ENCODE measurements around the gene MINPP1.

Gene MINPP1

DNA sequence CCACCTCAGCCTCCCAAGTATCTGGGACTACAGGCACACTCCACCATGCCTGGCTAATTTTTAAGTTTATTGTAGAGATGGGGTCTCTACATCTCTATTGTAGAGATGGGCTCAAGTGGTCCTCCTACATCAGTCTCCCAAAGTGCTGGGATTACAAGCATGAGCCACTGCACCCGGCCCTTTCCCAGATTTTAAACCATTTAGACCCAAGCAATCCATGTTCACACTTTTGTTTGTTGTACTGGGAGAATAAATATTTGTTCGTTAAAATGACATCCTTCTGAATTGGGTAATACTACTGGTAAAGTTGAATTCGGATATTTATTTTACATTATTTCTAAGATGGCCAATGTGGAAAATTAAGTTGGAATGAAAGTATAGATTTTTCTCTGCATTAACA, 52.7 kb downstream of the MINPP1 start:
- no peak overlapping the region for H3K4me3 ChIP-seq (ENCODE audit: insufficient read length, low read depth)
- DNase-seq (ENCODE audit: low read depth, low spot score) = no peak
- H3K4me1 ChIP-seq (ENCODE audit: insufficient read depth, insufficient read length) = no peaks in the 10 kb centered on the region
- peaks cover 9% of the 10 kb centered on the region for H3K36me3 ChIP-seq (ENCODE audit: insufficient read depth, insufficient read length, low read length)
- no peaks in the 10 kb centered on the region; the same call in 1 of the 2 replicates for H3K9me3 ChIP-seq (ENCODE audit: insufficient read depth, low read length)
- no peaks in the 10 kb centered on the region for H3K27me3 ChIP-seq (ENCODE audit: insufficient read depth, insufficient read length)
- H3K9ac ChIP-seq (ENCODE audit: insufficient read length, low read depth) = no peak overlapping the region
- no peak for TF ChIP-seq YY1 (IDR thresholded peaks at IDR 0.05; ENCODE audit: insufficient read depth, insufficient read length)
- TF ChIP-seq ZNF274 (IDR thresholded peaks at IDR 0.05; ENCODE audit: low read depth, low read length) = no peak
- TF ChIP-seq SUZ12 (IDR thresholded peaks at IDR 0.05; ENCODE audit: extremely low read depth, insufficient read depth, insufficient read length) = no peak

DNA sequence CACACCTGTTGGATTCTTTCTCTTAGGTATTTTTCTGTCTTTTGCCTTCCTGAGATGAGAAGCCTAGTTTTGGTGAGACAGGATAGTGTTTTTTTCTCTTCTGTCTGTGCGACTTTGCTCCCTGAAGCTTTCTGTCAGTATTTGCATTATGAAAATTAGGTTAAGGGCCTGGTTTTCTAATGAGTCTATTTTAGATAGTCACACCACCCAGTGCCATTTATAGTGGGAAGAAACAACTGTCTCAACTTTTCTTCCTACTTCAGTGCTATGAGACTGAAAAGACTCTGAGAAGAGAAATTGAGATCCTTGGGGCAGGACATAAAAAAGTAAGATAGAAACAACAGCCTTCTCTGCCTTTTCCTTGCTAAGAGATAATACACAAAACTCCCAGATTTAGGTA, 53.6 kb downstream of the MINPP1 start:
- Histone ChIP-seq H3K9ac (ENCODE audit: insufficient read length, low read depth) (no peak overlapping the region), H3K9me3 (ENCODE audit: insufficient read depth, low read length) (peaks cover under 1% of the 10 kb centered on the region; the same call in 1 of the 2 replicates), H3K36me3 (ENCODE audit: insufficient read depth, insufficient read length, low read length) (no peaks in the 10 kb centered on the region), H3K27me3 (ENCODE audit: insufficient read depth, insufficient read length) (no peaks in the 10 kb centered on the region), H3K4me3 (ENCODE audit: insufficient read length, low read depth) (no peak overlapping the region), H3K4me1 (ENCODE audit: insufficient read depth, insufficient read length) (no peaks in the 10 kb centered on the region)
- no peak for DNase-seq (ENCODE audit: low read depth, low spot score)
- TF ChIP-seq YY1 (IDR thresholded peaks at IDR 0.05; ENCODE audit: insufficient read depth, insufficient read length) = no peak
- no peak for TF ChIP-seq SUZ12 (IDR thresholded peaks at IDR 0.05; ENCODE audit: extremely low read depth, insufficient read depth, insufficient read length)
- TF ChIP-seq ZNF274 (IDR thresholded peaks at IDR 0.05; ENCODE audit: low read depth, low read length) = no peak

GRCh38 chr10:87559392-87559791, 54.7 kb downstream of the MINPP1 start:
- Histone ChIP-seq H3K9me3 (ENCODE audit: insufficient read depth, low read length) (peaks cover 12% of the 10 kb centered on the region; the same call in 1 of the 2 replicates), H3K4me3 (ENCODE audit: insufficient read length, low read depth) (no peak overlapping the region), H3K4me1 (ENCODE audit: insufficient read depth, insufficient read length) (no peaks in the 10 kb centered on the region), H3K9ac (ENCODE audit: insufficient read length, low read depth) (no peak overlapping the region), H3K27me3 (ENCODE audit: insufficient read depth, insufficient read length) (no peaks in the 10 kb centered on the region), H3K36me3 (ENCODE audit: insufficient read depth, insufficient read length, low read length) (no peaks in the 10 kb centered on the region)
- DNase-seq (ENCODE audit: low read depth, low spot score) = peak; percentile 15
- TF ChIP-seq ZNF274 (IDR thresholded peaks at IDR 0.05; ENCODE audit: low read depth, low read length) (no peak), SUZ12 (IDR thresholded peaks at IDR 0.05; ENCODE audit: extremely low read depth, insufficient read depth, insufficient read length) (no peak), YY1 (IDR thresholded peaks at IDR 0.05; ENCODE audit: insufficient read depth, insufficient read length) (no peak)

GRCh38 chr10:87560495-87561129, 55.9 kb downstream of the MINPP1 start:
- H3K4me1 ChIP-seq (ENCODE audit: insufficient read depth, insufficient read length) = no peaks in the 10 kb centered on the region
- no peaks in the 10 kb centered on the region for H3K27me3 ChIP-seq (ENCODE audit: insufficient read depth, insufficient read length)
- no peaks in the 10 kb centered on the region for H3K36me3 ChIP-seq (ENCODE audit: insufficient read depth, insufficient read length, low read length)
- TF ChIP-seq YY1 (IDR thresholded peaks at IDR 0.05; ENCODE audit: insufficient read depth, insufficient read length) (no peak), ZNF274 (IDR thresholded peaks at IDR 0.05; ENCODE audit: low read depth, low read length) (no peak), SUZ12 (IDR thresholded peaks at IDR 0.05; ENCODE audit: extremely low read depth, insufficient read depth, insufficient read length) (no peak)
- H3K4me3 ChIP-seq (ENCODE audit: insufficient read length, low read depth) = no peak overlapping the region
- H3K9ac ChIP-seq (ENCODE audit: insufficient read length, low read depth) = no peak overlapping the region
- peaks cover 14% of the 10 kb centered on the region; the same call in 1 of the 2 replicates for H3K9me3 ChIP-seq (ENCODE audit: insufficient read depth, low read length)
- no peak for DNase-seq (ENCODE audit: low read depth, low spot score)

- Histone ChIP-seq H3K36me3 (ENCODE audit: insufficient read depth, insufficient read length, low read length) (no peaks in the 10 kb centered on the region), H3K9me3 (ENCODE audit: insufficient read depth, low read length) (peaks cover 18% of the 10 kb centered on the region; the same call in 1 of the 2 replicates), H3K4me3 (ENCODE audit: insufficient read length, low read depth) (no peak overlapping the region), H3K9ac (ENCODE audit: insufficient read length, low read depth) (no peak overlapping the region), H3K27me3 (ENCODE audit: insufficient read depth, insufficient read length) (no peaks in the 10 kb centered on the region), H3K4me1 (ENCODE audit: insufficient read depth, insufficient read length) (no peaks in the 10 kb centered on the region)
- no peak for TF ChIP-seq YY1 (IDR thresholded peaks at IDR 0.05; ENCODE audit: insufficient read depth, insufficient read length)
- no peak for TF ChIP-seq SUZ12 (IDR thresholded peaks at IDR 0.05; ENCODE audit: extremely low read depth, insufficient read depth, insufficient read length)
- TF ChIP-seq ZNF274 (IDR thresholded peaks at IDR 0.05; ENCODE audit: low read depth, low read length) = no peak
- DNase-seq (ENCODE audit: low read depth, low spot score) = no peak
These were observed 58.1 kb downstream of the MINPP1 start for GRCh38 chr10:87562750-87563149.

- no peak for DNase-seq (ENCODE audit: low read depth, low spot score)
- H3K36me3 ChIP-seq (ENCODE audit: insufficient read depth, insufficient read length, low read length) = no peaks in the 10 kb centered on the region
- no peak overlapping the region for H3K9ac ChIP-seq (ENCODE audit: insufficient read length, low read depth)
- no peaks in the 10 kb centered on the region for H3K27me3 ChIP-seq (ENCODE audit: insufficient read depth, insufficient read length)
- TF ChIP-seq SUZ12 (IDR thresholded peaks at IDR 0.05; ENCODE audit: extremely low read depth, insufficient read depth, insufficient read length) (no peak), ZNF274 (IDR thresholded peaks at IDR 0.05; ENCODE audit: low read depth, low read length) (no peak), YY1 (IDR thresholded peaks at IDR 0.05; ENCODE audit: insufficient read depth, insufficient read length) (no peak)
- no peak overlapping the region for H3K4me3 ChIP-seq (ENCODE audit: insufficient read length, low read depth)
- peaks cover 23% of the 10 kb centered on the region; the same call in 1 of the 2 replicates for H3K9me3 ChIP-seq (ENCODE audit: insufficient read depth, low read length)
- H3K4me1 ChIP-seq (ENCODE audit: insufficient read depth, insufficient read length) = no peaks in the 10 kb centered on the region
These were observed 60.3 kb downstream of the MINPP1 start for GRCh38 chr10:87565010-87565409.

DNA sequence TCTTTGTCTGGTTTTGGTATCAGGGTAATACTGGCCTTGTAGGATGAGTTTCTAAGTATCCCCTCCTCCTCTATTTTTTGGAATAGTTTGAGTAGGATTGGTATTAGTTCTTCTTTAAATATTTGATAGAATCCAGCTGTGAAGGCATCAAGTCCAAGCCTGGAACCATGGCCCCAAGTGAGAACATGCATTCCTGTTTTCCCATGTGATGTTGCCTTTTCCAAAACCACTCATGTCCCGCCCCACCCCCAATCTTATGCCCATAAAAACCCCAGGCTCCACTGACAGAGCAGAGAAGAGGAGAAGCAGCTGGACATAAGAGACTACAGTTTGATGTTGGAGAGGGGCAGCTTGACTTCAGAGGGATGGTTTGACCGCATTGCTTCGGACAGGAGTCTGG, 71.2 kb downstream of the MINPP1 start:
- H3K27me3 ChIP-seq (ENCODE audit: insufficient read depth, insufficient read length) = no peaks in the 10 kb centered on the region
- no peaks in the 10 kb centered on the region for H3K36me3 ChIP-seq (ENCODE audit: insufficient read depth, insufficient read length, low read length)
- H3K9ac ChIP-seq (ENCODE audit: insufficient read length, low read depth) = no peak overlapping the region
- H3K9me3 ChIP-seq (ENCODE audit: insufficient read depth, low read length) = no peaks in the 10 kb centered on the region
- H3K4me3 ChIP-seq (ENCODE audit: insufficient read length, low read depth) = no peak overlapping the region
- TF ChIP-seq ZNF274 (IDR thresholded peaks at IDR 0.05; ENCODE audit: low read depth, low read length) (no peak), SUZ12 (IDR thresholded peaks at IDR 0.05; ENCODE audit: extremely low read depth, insufficient read depth, insufficient read length) (no peak)
- H3K4me1 ChIP-seq (ENCODE audit: insufficient read depth, insufficient read length) = no peaks in the 10 kb centered on the region
- DNase-seq (ENCODE audit: low read depth, low spot score) = no peak
